HG03558 (cell line): ENCODE measurements around the gene C6orf118.

Experiments
- ATAC-seq: cut with Tn5 transposase; IDR thresholded peaks from one replicate; pipeline ENCODE4 v1.9.1; 2021; ENCODE audit warnings: moderate number of reproducible peaks; ENCODE audit not compliant: unreplicated experiment; ENCODE audit errors: extremely low read depth

C6orf118 gene

DNA sequence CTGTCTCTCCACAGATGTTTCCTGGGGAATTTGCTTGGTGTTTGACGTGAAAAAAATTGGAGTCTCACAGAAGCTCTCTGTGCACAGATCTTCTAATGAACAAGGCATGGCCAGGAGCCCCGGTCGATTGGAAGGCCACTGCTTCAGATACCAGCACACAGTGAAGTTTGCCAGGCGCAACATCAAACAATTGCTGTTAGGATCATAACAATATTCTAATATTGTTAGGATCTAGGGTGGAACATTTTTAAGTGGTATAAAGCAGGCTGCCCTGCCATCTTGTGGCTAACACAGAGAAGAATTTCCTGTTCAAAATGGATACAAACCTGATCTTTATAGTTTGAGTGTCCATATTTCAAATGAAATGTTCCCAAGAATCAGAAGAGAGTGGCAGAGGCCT is 64.1 kb downstream of the C6orf118 start:
- no peak for ATAC-seq

- ATAC-seq: no peak
Observed at GRCh38 chr6:165244524-165245247, 64.7 kb downstream of the C6orf118 start.

- no peak for ATAC-seq
Observed at GRCh38 chr6:165243801-165244200, 65.6 kb downstream of the C6orf118 start.

DNA sequence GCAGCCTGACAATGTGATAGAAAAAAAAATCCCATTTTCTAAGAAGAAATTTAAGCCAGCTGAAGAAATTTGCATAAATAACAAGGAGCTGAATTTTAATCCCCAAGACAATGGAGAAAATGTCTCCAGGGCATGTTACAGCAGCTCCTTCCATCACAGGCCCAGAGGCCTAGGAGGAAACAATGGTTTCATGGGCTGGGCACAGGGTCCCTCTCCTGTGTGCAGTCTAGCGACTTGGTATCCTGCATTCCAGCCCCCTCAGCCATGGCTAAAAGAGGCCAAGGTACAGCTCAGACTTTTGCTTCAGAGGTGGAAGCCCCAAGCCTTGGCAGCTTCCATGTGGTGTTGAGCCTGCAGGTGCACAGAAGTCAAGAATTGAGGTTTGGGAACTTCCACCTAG is 73.1 kb downstream of the C6orf118 start:
- no peak for ATAC-seq

GRCh38 chr6:165232731-165233488 is 76.5 kb downstream of the C6orf118 start:
- ATAC-seq: no peak

- no peak for ATAC-seq
Observed at GRCh38 chr6:165231581-165232561, 77.5 kb downstream of the C6orf118 start.

- no peak for ATAC-seq
Observed at GRCh38 chr6:165231177-165231576, 78.2 kb downstream of the C6orf118 start.
